Keratinocyte (primary cell): ENCODE results near the gene EXOC8. TPM values are rescaled to one million over a fixed set of nuclear protein-coding genes. Genes with fewer than 3 reads are reported as not detected.

Experiments
- DNase-seq: peaks from one replicate; pipeline ENCODE4 v3.0.0-alpha.2; 2011; ENCODE audit warnings: low read depth, missing footprints, low spot score
- FAIRE-seq: peaks from 2 replicates; lab custom pipeline; 2011; peaks lifted over from hg19 to GRCh38; lab: Jason Lieb, UNC
- H2AFZ ChIP-seq: 2 replicates; pipeline ENCODE4 v1.6.0; 2012; ENCODE audit warnings: low read length, control low read depth, inconsistent platforms; ENCODE audit not compliant: control insufficient read depth
- H3K27ac ChIP-seq: 2 replicates; pipeline ENCODE4 v1.5.1; 2011; ENCODE audit warnings: low read length; ENCODE audit not compliant: control insufficient read depth, insufficient read depth
- H3K27me3 ChIP-seq: 3 replicates; pipeline ENCODE4 v1.6.0; 2011; ENCODE audit warnings: low read length; ENCODE audit not compliant: control insufficient read depth, insufficient read depth; ENCODE audit errors: extremely low read depth
- H3K36me3 ChIP-seq, 2 experiments: 2 replicates in 1 of 2; 3 replicates in 1 of 2; pipeline ENCODE4 v1.5.1; 2011; ENCODE audit warnings: low read length in 2 of 2, mild to moderate bottlenecking in 1 of 2; ENCODE audit not compliant: control insufficient read depth in 2 of 2, insufficient read depth in 2 of 2; ENCODE audit errors: extremely low read depth in 1 of 2
- H3K4me1 ChIP-seq: 3 replicates; pipeline ENCODE4 v1.5.1; 2011; ENCODE audit warnings: low read length; ENCODE audit not compliant: control insufficient read depth, insufficient read depth; ENCODE audit errors: extremely low read depth
- H3K4me2 ChIP-seq: 3 replicates; pipeline ENCODE4 v1.6.0; 2011; ENCODE audit warnings: low read depth, low read length; ENCODE audit not compliant: control insufficient read depth, insufficient read depth; ENCODE audit errors: extremely low read depth
- H3K4me3 ChIP-seq, 3 experiments: fragments of 200-600 bp in 1 of 3; sonication (generic) in 1 of 3; 2 replicates in 2 of 3; 3 replicates in 1 of 3; pipeline ENCODE4 v1.5.1; 2011 to 2016; ENCODE audit warnings: low read length in 3 of 3, mild to moderate bottlenecking in 3 of 3, control low read depth in 2 of 3, inconsistent platforms in 1 of 3, low read depth in 1 of 3, mixed read lengths in 1 of 3, mixed run types in 1 of 3, moderate library complexity in 1 of 3; ENCODE audit not compliant: control insufficient read depth in 2 of 3, insufficient read depth in 2 of 3; ENCODE audit errors: extremely low read depth in 1 of 3
- H3K79me2 ChIP-seq: 2 replicates; pipeline ENCODE4 v1.6.0; 2012; ENCODE audit warnings: low read length; ENCODE audit not compliant: control insufficient read depth, insufficient read depth
- H3K9ac ChIP-seq: 3 replicates; pipeline ENCODE4 v1.6.0; 2011; ENCODE audit warnings: low read length; ENCODE audit not compliant: control insufficient read depth, insufficient read depth; ENCODE audit errors: extremely low read depth
- H3K9me1 ChIP-seq: 3 replicates; pipeline ENCODE4 v1.6.0; 2011; ENCODE audit warnings: low read length; ENCODE audit not compliant: control insufficient read depth, insufficient read depth; ENCODE audit errors: extremely low read depth
- H3K9me3 ChIP-seq: 2 replicates; pipeline ENCODE4 v1.5.1; 2012; ENCODE audit warnings: low read depth, low read length; ENCODE audit not compliant: control insufficient read depth
- H4K20me1 ChIP-seq: 3 replicates; pipeline ENCODE4 v1.6.0; 2011; ENCODE audit warnings: low read length; ENCODE audit not compliant: control insufficient read depth, insufficient read depth; ENCODE audit errors: extremely low read depth
- EZH2 ChIP-seq: IDR thresholded peaks from one replicate; pipeline ENCODE4 v1.6.1; 2012; ENCODE audit warnings: inconsistent platforms, mild to moderate bottlenecking, low read length, moderate library complexity
- dilution Hi-C: fragments of 300-500 bp; cut with MboI; formaldehyde crosslinking; loops from one replicate; pipeline ENCODE4 v1.7.0; 2020; ENCODE audit warnings: low sequenced_read_pairs; ENCODE audit not compliant: extremely low pct_ligation_motif_present
- polyA plus RNA-seq, 5 experiments: library from polyadenylated mRNA; depleted of rRNA in 3 of 5; stranded (reverse) in 3 of 5; stranded (forward) in 1 of 5; unstranded in 1 of 5; fragments of >200 nt; gene quantifications; 1 replicate in 1 of 5; 2 replicates in 3 of 5; 3 replicates in 1 of 5; pipeline versions ENCODE4 v1.2.1 to v1.2.3, GENCODE V29; 2011 to 2012; ENCODE audit warnings: missing spikeins in 2 of 5, low read depth in 1 of 5, low replicate concordance in 1 of 5
- TF ChIP-seq, protein P1 (sequence below), 3 experiments: IDR thresholded peaks in 1 of 3; conservative IDR thresholded peaks in 1 of 3; optimal IDR thresholded peaks in 1 of 3; 2 replicates in 2 of 3; 3 replicates in 1 of 3; pipeline versions ENCODE3 to v1.5.1; 2011; ENCODE audit warnings: low read length in 3 of 3, mild to moderate bottlenecking in 3 of 3, moderate library complexity in 2 of 3, control low read depth in 1 of 3, inconsistent platforms in 1 of 3; ENCODE audit not compliant: insufficient read depth in 2 of 3; ENCODE audit errors: extremely low read depth in 1 of 3

EXOC8 gene
- polyA plus RNA-seq, 1 donor (not counting 4 experiments of a cell fraction or from before 2014, with no cell fraction given): 6.9 TPM

DNA sequence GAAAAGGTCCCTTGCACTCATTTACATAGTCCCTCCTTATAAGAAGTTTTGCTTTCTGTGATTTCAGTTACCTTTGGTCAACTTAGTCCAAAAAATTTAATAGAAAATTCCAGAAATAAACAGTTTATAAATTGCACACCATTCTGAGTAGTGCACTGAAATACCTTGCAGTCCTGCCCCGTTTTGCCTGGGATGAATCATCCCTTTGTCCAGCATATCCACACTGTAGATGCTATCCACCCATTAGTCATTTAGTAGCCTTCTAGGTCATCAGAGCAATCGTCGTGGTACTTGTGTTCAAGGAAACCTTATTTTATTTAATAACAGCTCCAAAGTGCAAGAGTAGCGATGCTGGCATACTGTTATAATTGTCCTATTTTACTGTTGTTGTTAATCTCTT is 38.4 kb upstream of the EXOC8 start:
- Histone ChIP-seq H3K36me3 (no peaks in the 10 kb centered on the region), H2AFZ (no peak overlapping the region), H3K9ac (no peak overlapping the region), H3K4me1 (peaks cover 10% of the 10 kb centered on the region), H4K20me1 (no peaks in the 10 kb centered on the region), H3K4me2 (no peak overlapping the region), H3K27me3 (no peaks in the 10 kb centered on the region), H3K27ac (no peak overlapping the region), H3K79me2 (peaks cover 42% of the 10 kb centered on the region), H3K9me3 (no peaks in the 10 kb centered on the region), H3K4me3 (no peak overlapping the region), H3K9me1 (no peaks in the 10 kb centered on the region)
- TF ChIP-seq, protein P1, sequence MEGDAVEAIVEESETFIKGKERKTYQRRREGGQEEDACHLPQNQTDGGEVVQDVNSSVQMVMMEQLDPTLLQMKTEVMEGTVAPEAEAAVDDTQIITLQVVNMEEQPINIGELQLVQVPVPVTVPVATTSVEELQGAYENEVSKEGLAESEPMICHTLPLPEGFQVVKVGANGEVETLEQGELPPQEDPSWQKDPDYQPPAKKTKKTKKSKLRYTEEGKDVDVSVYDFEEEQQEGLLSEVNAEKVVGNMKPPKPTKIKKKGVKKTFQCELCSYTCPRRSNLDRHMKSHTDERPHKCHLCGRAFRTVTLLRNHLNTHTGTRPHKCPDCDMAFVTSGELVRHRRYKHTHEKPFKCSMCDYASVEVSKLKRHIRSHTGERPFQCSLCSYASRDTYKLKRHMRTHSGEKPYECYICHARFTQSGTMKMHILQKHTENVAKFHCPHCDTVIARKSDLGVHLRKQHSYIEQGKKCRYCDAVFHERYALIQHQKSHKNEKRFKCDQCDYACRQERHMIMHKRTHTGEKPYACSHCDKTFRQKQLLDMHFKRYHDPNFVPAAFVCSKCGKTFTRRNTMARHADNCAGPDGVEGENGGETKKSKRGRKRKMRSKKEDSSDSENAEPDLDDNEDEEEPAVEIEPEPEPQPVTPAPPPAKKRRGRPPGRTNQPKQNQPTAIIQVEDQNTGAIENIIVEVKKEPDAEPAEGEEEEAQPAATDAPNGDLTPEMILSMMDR (optimal IDR thresholded peaks at IDR 0.05 in 1 of 3, IDR thresholded peaks at IDR 0.05 in 1 of 3, conservative IDR thresholded peaks at IDR 0.05 in 1 of 3; ENCODE audit: extremely low read depth in 1 of 3, insufficient read depth in 2 of 3, low read length in 3 of 3): no peak
- TF ChIP-seq EZH2: no peak
- no peak for FAIRE-seq
- no peak for DNase-seq
- dilution Hi-C loops: no loop called here

DNA sequence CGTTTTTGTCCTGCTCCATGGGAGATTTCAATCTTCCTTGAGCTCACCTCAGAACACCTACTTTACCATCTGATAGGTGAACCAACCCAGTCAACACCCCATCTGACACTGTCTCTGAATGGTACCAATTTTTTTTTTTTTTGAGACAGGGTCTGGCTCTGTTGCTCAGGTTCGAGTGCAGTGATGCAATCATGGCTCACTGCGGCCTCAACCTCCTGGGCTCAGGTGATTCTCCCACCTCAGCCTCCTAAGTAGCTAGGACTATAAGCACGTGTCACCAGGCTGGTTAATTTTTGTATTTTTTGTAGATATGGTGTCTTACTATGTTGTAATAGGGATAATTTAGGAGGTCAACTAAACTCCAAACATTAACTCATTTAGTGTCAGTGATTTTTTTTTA is 36.7 kb upstream of the EXOC8 start:
- no peak overlapping the region for H3K9ac ChIP-seq
- FAIRE-seq (no peak), DNase-seq (no peak)
- no peaks in the 10 kb centered on the region for H3K9me3 ChIP-seq
- no peaks in the 10 kb centered on the region for H3K9me1 ChIP-seq
- H3K4me1 ChIP-seq: peaks cover 10% of the 10 kb centered on the region
- TF ChIP-seq, protein P1 (optimal IDR thresholded peaks at IDR 0.05 in 1 of 3, IDR thresholded peaks at IDR 0.05 in 1 of 3, conservative IDR thresholded peaks at IDR 0.05 in 1 of 3; ENCODE audit: extremely low read depth in 1 of 3, insufficient read depth in 2 of 3, low read length in 3 of 3): no peak
- no peak for TF ChIP-seq EZH2
- no peaks in the 10 kb centered on the region for H4K20me1 ChIP-seq
- H2AFZ ChIP-seq: no peak overlapping the region
- peaks cover 32% of the 10 kb centered on the region for H3K79me2 ChIP-seq
- peaks cover 0 to 2% of the 10 kb centered on the region in 2 experiments for H3K36me3 ChIP-seq
- H3K4me3 ChIP-seq: no peak overlapping the region
- H3K27ac ChIP-seq: no peak overlapping the region
- H3K27me3 ChIP-seq: no peaks in the 10 kb centered on the region
- H3K4me2 ChIP-seq: no peak overlapping the region
- dilution Hi-C loops: no loop called here
